GM18502 (cell line): ENCODE results near the gene VMAC.

ENCODE experiments used
- ATAC-seq: cut with Tn5 transposase; IDR thresholded peaks from one replicate; pipeline ENCODE4 v1.9.1; 2021; ENCODE audit warnings: mild to moderate bottlenecking; ENCODE audit not compliant: unreplicated experiment, poor library complexity

Gene VMAC

GRCh38 chr19:5949792-5950305, 45.2 kb downstream of the VMAC start:
- no peak for ATAC-seq

GRCh38 chr19:5950741-5951140, 46.1 kb downstream of the VMAC start:
- no peak for ATAC-seq

- no peak for ATAC-seq
These were observed 46.7 kb downstream of the VMAC start for GRCh38 chr19:5951338-5951861.

DNA sequence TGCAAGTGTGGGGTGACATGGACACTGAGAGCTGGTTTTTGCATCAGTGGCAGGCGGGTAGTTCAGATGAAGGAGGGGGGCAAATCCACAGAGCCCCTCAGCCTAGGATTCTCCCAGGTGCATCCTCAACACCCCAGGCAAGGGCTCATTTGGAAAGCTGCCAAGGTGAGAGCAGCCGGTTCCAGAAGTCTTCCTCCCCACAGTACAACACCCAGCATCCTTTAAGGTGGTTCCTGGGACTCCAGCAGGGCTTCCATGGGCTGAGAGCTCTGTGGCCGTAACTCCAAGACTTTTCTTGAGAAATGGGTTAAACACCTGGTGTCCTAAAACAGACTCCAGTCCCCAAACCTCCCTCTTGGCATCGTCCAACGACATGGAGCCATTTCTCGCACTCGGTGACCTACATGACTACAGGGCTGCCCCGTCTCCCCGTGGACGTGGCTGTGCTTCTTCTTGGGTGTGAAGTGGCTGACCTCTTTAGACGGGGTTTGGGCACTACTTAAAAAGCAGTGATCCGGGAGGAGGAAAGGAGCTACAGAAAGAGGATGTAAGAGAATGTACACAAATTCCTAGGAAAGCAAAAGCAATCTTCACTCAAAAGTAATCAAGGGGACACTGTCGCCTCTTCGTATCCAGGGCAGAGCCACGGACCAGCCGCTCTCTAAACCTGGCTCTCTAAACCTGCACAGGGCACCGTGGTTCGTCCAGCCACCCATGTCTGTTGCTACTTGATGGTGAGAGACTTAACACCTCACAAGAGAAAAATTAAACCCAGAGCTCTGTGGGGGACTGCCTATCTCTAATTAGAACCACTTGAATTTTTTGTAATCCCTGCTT, 47.7 kb downstream of the VMAC start:
- ATAC-seq, result no peak

GRCh38 chr19:5953030-5953589, 48.4 kb downstream of the VMAC start:
- no peak for ATAC-seq

- ATAC-seq, result no peak
These were observed 49.1 kb downstream of the VMAC start for GRCh38 chr19:5953680-5954213.

- ATAC-seq, result no peak
These were observed 49.6 kb downstream of the VMAC start for GRCh38 chr19:5954293-5954692.

- no peak for ATAC-seq
These were observed 50.9 kb downstream of the VMAC start for GRCh38 chr19:5955636-5955935.

DNA sequence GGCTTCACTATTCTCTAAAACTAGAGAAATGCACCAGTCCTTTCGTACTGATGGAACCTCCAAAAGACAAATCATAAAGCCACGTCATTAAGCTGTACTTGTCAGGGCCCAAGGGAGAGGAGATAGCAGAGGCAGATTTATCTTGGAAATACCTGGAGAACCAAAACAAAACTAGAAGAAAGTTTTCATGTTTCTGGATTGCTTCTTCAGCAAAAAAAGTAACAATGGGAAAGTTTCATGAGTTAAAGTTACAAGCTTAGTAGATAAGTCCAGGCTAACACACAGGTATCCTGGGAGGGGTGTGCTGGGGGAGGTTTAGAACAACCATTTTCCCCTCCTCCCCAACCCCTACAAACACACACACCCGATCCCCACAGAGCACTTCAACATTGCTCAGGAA, 51.7 kb downstream of the VMAC start:
- ATAC-seq, result no peak

- ATAC-seq, result no peak
These were observed 52.1 kb downstream of the VMAC start for GRCh38 chr19:5956728-5957127.

DNA sequence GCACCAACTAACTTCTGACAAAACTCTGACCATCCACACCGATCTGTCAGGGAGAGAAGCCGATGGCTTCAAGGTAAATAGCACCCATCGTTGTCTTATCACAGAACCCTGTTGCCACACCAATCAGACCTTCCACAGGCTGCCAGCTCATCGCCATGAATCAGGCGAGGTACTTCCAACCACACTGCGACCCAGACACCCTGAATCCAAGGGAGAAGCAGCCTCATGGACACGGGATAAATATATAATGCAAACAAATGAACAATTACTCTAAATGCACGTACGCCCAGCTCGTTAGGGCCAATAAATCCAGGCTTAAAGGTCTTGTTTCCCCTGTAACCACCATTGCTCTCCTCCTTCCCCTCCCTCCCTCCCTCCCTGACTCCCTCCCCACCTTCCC, 52.5 kb downstream of the VMAC start:
- ATAC-seq, result no peak

GRCh38 chr19:5958074-5958850, 53.6 kb downstream of the VMAC start:
- ATAC-seq, result no peak

GRCh38 chr19:5958851-5959122, 54.1 kb downstream of the VMAC start:
- no peak for ATAC-seq

DNA sequence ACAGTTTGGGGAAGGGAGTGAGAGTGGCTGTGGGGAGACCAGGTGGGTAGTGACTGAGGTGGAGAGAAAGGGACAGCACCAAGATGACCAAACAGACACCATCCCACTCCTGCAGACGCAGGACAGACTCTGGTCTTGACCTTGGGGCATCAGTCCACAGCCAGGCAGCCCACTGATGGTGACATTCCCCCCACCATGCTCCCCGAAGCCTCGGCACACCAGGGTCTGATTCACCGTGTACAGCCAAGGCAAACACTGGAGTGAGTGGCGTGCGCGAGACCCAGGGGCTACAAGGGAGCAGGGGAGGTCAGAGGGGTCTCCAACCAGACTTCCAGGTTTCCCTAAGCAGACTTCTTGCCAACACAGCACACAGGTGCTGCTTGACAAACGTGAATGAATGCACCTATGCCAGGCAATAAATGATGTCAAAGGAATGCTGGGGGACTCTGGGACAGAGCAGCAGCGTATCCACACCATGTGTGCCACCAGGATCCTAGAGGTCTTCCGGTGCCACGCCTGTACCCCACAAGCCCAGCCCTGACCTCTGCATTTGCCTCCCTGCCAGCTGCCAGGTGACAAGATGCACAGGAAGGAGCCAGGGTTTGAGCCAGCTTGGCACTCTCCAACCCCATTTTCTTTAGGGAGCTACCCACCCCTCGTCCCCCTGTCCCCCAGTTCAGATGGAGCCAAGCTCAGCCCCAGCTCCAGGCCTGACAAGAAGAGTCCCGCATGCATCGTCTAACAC, 54.8 kb downstream of the VMAC start:
- no peak for ATAC-seq
